Measurements from ENCODE around the gene BCL11A. TPM values are rescaled to one million over a fixed set of nuclear protein-coding genes. Genes with fewer than 3 reads are reported as not detected.
A peak's percentile ranks its signal among the peaks of the same experiment; 100 is the strongest.

Gene BCL11A
- total RNA-seq, 1 experiment from 2014 or later: 91.4 TPM

GRCh38 chr2:60446413-60447267 lies 106.8 kb downstream of the BCL11A start:
- H3K4ac ChIP-seq (ENCODE audit: low read depth, low read length): no peak overlapping the region
- Mint-ChIP-seq H3K4me3 (no peak overlapping the region), H3K27me3 (ENCODE audit: low read depth) (peaks cover 3% of the 10 kb centered on the region; the same call in 1 of the 2 replicates), H3K27ac (peak overlapping the region in 1 of 3 experiments; percentile 50; a peak in 2 of 7 replicates), H3K9me3 (no peaks in the 10 kb centered on the region), H3K4me1 (peaks cover 23 to 30% of the 10 kb centered on the region in 2 experiments), H3K36me3 (ENCODE audit: insufficient read depth in 1 of 3, low read depth in 3 of 3) (no peaks in the 10 kb centered on the region)
- no peak for DNase-seq
- no peak overlapping the region for H3K9ac ChIP-seq (ENCODE audit: extremely low read depth, insufficient read length, low read length)
- H4K20me1 ChIP-seq (ENCODE audit: control insufficient read depth, insufficient read depth, insufficient read length): no peaks in the 10 kb centered on the region
- H4K5ac ChIP-seq (ENCODE audit: insufficient read length, low read depth, low read length): no peak overlapping the region
- H3K27me3 ChIP-seq (ENCODE audit: insufficient read depth, low read length): no peaks in the 10 kb centered on the region
- no peak overlapping the region for H3K27ac ChIP-seq (ENCODE audit: insufficient read length, low read depth, low read length)
- no peak overlapping the region for H2AK5ac ChIP-seq (ENCODE audit: insufficient read length, low read length)
- no peak overlapping the region for H3K14ac ChIP-seq (ENCODE audit: insufficient read depth, low read length)
- H2AFZ ChIP-seq (ENCODE audit: low read length): no peak overlapping the region
- H3K18ac ChIP-seq (ENCODE audit: insufficient read length, low read depth, low read length): no peak overlapping the region
- no peaks in the 10 kb centered on the region for H3K23me2 ChIP-seq (ENCODE audit: insufficient read length, low read depth, low read length, poor library complexity, severe bottlenecking)
- no peak overlapping the region for H2BK12ac ChIP-seq (ENCODE audit: insufficient read length, low read depth, low read length)
- no peak overlapping the region for H2BK20ac ChIP-seq (ENCODE audit: low read depth, low read length, poor library complexity, severe bottlenecking)
- no peak overlapping the region for H4K91ac ChIP-seq (ENCODE audit: insufficient read length, low read depth, low read length)
- H2BK5ac ChIP-seq (ENCODE audit: insufficient read length, low read length): no peak overlapping the region
- no peak overlapping the region for H3K56ac ChIP-seq (ENCODE audit: insufficient read length, low read depth, low read length)
- H3K9me3 ChIP-seq (ENCODE audit: control insufficient read depth, low read depth, low read length): no peaks in the 10 kb centered on the region
- H2BK120ac ChIP-seq (ENCODE audit: low read depth, low read length, poor library complexity, severe bottlenecking): no peak overlapping the region
- no CpG with 5 or more reads among the region's 8 CpGs for WGBS (ENCODE audit: extremely low coverage, insufficient read length, low lambda C conversion rate)
- H3K4me1 ChIP-seq (ENCODE audit: insufficient read depth, low read length): no peaks in the 10 kb centered on the region
- H3K4me2 ChIP-seq (ENCODE audit: insufficient read depth, insufficient read length, low read length): no peak overlapping the region
- H4K8ac ChIP-seq (replicated peaks; ENCODE audit: insufficient read length, low read depth, low read length): no peak overlapping the region
- H3T11ph ChIP-seq (ENCODE audit: low read length): no peak overlapping the region
- H3K23ac ChIP-seq (ENCODE audit: insufficient read length, low read depth, low read length): no peak overlapping the region
- no peak overlapping the region for H2BK15ac ChIP-seq (ENCODE audit: low read depth, low read length)
- H3K79me2 ChIP-seq (ENCODE audit: insufficient read depth, low read length): no peaks in the 10 kb centered on the region; the same call in 1 of the 2 replicates
- TF ChIP-seq CTCF (conservative IDR thresholded peaks at IDR 0.05): no peak
- H3K79me1 ChIP-seq (ENCODE audit: insufficient read depth, low read depth, low read length, poor library complexity, severe bottlenecking): no peaks in the 10 kb centered on the region
